ENCODE results near the gene INPP5J.

The INPP5J gene

DNA sequence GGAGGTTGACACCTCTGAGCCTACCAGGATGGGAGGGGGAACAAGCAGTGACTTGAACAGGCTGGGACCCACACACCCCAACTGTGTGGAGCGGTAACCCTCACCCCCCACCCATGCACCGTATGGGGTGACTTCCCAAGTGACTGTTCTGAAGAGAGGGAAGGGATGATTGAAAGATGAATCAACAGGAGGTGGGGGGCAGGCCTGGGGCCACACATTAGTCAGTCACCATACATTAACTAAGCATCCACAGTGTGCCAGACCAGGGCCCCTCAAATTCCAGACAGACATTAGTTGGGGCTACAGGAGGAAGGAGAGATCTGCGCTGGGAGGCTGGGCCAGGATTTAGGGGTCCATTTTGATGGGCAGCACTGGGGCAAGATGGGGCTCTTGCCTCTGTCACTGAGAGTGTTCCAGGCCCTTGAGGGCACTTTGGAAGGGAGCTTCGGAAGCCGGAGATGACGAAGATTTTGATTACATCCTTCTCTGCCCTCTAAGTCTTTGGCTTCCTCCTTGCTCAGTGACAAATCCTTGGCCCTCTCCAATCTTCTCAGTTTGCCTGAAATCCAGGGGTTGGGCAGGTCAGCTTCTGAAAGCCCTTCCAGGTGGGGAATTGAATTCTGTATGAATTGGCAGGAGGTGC is 40.7 kb upstream of the INPP5J start:
- TF ChIP-seq ZIC2 (tag by site-specific recombination; IDR thresholded peaks at IDR 0.05), result 0 out of 2 replicates have a peak, but pooled peaks have one; percentile 33
- TF ChIP-seq GLIS1 (tag by site-specific recombination; IDR thresholded peaks at IDR 0.05), result peak; percentile 28; the same call in 1 of the 2 replicates
- peak; percentile 44; the same call in 1 of the 2 replicates for TF ChIP-seq SCRT2 (tag by site-specific recombination; IDR thresholded peaks at IDR 0.05)
- TF ChIP-seq, protein P1, sequence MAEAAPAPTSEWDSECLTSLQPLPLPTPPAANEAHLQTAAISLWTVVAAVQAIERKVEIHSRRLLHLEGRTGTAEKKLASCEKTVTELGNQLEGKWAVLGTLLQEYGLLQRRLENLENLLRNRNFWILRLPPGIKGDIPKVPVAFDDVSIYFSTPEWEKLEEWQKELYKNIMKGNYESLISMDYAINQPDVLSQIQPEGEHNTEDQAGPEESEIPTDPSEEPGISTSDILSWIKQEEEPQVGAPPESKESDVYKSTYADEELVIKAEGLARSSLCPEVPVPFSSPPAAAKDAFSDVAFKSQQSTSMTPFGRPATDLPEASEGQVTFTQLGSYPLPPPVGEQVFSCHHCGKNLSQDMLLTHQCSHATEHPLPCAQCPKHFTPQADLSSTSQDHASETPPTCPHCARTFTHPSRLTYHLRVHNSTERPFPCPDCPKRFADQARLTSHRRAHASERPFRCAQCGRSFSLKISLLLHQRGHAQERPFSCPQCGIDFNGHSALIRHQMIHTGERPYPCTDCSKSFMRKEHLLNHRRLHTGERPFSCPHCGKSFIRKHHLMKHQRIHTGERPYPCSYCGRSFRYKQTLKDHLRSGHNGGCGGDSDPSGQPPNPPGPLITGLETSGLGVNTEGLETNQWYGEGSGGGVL (tag by site-specific recombination; IDR thresholded peaks at IDR 0.05), result peak; percentile 16; the same call in 1 of the 2 replicates
- no peak for TF ChIP-seq ZBTB8A (tag by site-specific recombination; IDR thresholded peaks at IDR 0.05)
- POLR2A ChIA-PET, result interaction anchor here (1.0 to 1.8 kb wide), 4 partner anchors 10 to 113 kb away, joined by 3 to 15 read pairs (median 6); partner anchors contain the start of genes MORC2 and SELENOM
- Histone ChIP-seq H3K4me3 (ENCODE audit: low read depth, low read length) (no peak overlapping the region; the same call in 1 of the 2 replicates), H3K4me1 (ENCODE audit: control insufficient read depth, insufficient read depth, low read length) (peaks cover 3% of the 10 kb centered on the region; the same call in 1 of the 2 replicates), H3K36me3 (ENCODE audit: control insufficient read depth in 2 of 2, insufficient read depth in 1 of 2, low read length in 2 of 2) (peaks cover 0 to 16% of the 10 kb centered on the region in 2 experiments; a peak in 1 of 3 replicates), H3K9me3 (ENCODE audit: control insufficient read depth, insufficient read depth, low read depth, low read length) (no peaks in the 10 kb centered on the region), H3K27ac (ENCODE audit: extremely low read depth, low read depth, low read length) (no peak overlapping the region)
- CTCF ChIA-PET, result interaction anchor here (0.5 to 3.1 kb wide), 19 partner anchors 9 to 319 kb away, joined by 3 to 14 read pairs (median 3); partner anchors contain the start of genes MORC2 and TUG1

DNA sequence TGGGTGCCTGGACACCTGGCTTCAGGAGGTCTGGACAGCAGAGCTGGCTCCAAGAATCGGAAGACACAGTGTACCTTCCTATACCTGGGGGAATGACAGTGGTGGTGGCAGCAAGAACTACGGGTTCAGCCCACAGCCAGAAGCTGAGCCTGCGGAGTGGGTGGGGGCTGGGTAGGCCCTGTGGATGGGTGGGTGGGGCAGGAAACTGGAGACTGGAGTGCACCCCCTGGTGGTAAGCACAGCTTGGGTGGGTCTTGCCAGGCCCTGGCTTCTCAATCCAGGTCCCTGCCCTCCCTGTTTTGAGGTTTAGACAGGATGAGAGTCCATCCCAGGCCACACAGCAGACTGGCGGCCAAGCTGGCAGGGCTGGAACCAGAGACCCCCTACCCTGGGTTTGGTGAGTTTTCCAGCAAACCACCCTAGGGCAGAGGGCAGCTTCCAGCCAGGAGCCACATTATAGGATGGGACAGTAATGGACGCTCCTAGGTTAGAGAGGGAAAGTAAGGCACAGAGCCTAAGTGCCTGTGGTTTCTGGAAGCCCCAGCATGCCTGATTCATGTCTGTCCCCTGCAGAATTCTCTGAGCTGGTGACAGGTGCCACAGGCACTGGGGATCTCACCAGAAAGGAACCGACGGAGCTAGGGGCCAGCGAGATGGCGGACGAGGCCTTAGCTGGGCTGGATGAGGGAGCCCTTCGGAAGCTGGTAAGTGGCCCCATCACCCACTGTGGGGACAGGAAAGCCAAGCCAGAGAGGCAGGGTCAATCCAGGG is 40.0 kb upstream of the INPP5J start:
- no peaks in the 10 kb centered on the region for H3K9me3 ChIP-seq (ENCODE audit: control insufficient read depth, insufficient read depth, low read depth, low read length)
- TF ChIP-seq, protein P2, sequence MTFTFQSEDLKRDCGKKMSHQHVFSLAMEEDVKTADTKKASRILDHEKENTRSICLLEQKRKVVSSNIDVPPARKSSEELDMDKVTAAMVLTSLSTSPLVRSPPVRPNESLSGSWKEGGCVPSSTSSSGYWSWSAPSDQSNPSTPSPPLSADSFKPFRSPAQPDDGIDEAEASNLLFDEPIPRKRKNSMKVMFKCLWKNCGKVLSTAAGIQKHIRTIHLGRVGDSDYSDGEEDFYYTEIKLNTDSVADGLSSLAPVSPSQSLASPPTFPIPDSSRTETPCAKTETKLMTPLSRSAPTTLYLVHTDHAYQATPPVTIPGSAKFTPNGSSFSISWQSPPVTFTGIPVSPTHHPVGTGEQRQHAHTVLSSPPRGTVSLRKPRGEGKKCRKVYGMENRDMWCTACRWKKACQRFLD (tag by site-specific recombination; IDR thresholded peaks at IDR 0.05), result no peak
- TF ChIP-seq, protein P3, sequence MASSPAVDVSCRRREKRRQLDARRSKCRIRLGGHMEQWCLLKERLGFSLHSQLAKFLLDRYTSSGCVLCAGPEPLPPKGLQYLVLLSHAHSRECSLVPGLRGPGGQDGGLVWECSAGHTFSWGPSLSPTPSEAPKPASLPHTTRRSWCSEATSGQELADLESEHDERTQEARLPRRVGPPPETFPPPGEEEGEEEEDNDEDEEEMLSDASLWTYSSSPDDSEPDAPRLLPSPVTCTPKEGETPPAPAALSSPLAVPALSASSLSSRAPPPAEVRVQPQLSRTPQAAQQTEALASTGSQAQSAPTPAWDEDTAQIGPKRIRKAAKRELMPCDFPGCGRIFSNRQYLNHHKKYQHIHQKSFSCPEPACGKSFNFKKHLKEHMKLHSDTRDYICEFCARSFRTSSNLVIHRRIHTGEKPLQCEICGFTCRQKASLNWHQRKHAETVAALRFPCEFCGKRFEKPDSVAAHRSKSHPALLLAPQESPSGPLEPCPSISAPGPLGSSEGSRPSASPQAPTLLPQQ (tag by site-specific recombination; IDR thresholded peaks at IDR 0.05), result no peak
- TF ChIP-seq ZBTB7A (tag by site-specific recombination; IDR thresholded peaks at IDR 0.05; ENCODE audit: low read depth), result no peak
- TF ChIP-seq ZNF596 (tag by site-specific recombination; IDR thresholded peaks at IDR 0.05), result no peak
- TF ChIP-seq ZNF544 (tag by site-specific recombination; IDR thresholded peaks at IDR 0.05), result no peak
- TF ChIP-seq, protein P4, sequence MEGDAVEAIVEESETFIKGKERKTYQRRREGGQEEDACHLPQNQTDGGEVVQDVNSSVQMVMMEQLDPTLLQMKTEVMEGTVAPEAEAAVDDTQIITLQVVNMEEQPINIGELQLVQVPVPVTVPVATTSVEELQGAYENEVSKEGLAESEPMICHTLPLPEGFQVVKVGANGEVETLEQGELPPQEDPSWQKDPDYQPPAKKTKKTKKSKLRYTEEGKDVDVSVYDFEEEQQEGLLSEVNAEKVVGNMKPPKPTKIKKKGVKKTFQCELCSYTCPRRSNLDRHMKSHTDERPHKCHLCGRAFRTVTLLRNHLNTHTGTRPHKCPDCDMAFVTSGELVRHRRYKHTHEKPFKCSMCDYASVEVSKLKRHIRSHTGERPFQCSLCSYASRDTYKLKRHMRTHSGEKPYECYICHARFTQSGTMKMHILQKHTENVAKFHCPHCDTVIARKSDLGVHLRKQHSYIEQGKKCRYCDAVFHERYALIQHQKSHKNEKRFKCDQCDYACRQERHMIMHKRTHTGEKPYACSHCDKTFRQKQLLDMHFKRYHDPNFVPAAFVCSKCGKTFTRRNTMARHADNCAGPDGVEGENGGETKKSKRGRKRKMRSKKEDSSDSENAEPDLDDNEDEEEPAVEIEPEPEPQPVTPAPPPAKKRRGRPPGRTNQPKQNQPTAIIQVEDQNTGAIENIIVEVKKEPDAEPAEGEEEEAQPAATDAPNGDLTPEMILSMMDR (tag by site-specific recombination; IDR thresholded peaks at IDR 0.05), result peak; percentile 35; the same call in 1 of the 2 replicates
- TF ChIP-seq ZNF416 (tag by site-specific recombination; IDR thresholded peaks at IDR 0.05), result no peak
- TF ChIP-seq, protein P5, sequence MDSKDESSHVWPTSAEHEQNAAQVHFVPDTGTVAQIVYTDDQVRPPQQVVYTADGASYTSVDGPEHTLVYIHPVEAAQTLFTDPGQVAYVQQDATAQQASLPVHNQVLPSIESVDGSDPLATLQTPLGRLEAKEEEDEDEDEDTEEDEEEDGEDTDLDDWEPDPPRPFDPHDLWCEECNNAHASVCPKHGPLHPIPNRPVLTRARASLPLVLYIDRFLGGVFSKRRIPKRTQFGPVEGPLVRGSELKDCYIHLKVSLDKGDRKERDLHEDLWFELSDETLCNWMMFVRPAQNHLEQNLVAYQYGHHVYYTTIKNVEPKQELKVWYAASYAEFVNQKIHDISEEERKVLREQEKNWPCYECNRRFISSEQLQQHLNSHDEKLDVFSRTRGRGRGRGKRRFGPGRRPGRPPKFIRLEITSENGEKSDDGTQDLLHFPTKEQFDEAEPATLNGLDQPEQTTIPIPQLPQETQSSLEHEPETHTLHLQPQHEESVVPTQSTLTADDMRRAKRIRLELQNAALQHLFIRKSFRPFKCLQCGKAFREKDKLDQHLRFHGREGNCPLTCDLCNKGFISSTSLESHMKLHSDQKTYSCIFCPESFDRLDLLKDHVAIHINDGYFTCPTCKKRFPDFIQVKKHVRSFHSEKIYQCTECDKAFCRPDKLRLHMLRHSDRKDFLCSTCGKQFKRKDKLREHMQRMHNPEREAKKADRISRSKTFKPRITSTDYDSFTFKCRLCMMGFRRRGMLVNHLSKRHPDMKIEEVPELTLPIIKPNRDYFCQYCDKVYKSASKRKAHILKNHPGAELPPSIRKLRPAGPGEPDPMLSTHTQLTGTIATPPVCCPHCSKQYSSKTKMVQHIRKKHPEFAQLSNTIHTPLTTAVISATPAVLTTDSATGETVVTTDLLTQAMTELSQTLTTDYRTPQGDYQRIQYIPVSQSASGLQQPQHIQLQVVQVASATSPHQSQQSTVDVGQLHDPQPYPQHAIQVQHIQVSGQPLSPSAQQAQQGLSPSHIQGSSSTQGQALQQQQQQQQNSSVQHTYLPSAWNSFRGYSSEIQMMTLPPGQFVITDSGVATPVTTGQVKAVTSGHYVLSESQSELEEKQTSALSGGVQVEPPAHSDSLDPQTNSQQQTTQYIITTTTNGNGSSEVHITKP (tag by site-specific recombination; IDR thresholded peaks at IDR 0.05), result no peak
- peak; percentile 71 for TF ChIP-seq KLF1 (tag by site-specific recombination; IDR thresholded peaks at IDR 0.05)
- peak; percentile 49; the same call in 1 of the 2 replicates for TF ChIP-seq KLF16 (tag by site-specific recombination; IDR thresholded peaks at IDR 0.05)
- TF ChIP-seq KLF9 (tag by site-specific recombination; IDR thresholded peaks at IDR 0.05; ENCODE audit: low read depth), result peak; percentile 66
- no peak for TF ChIP-seq SP2 (tag by site-specific recombination; IDR thresholded peaks at IDR 0.05)
- no peak for TF ChIP-seq ZNF514 (tag by site-specific recombination; IDR thresholded peaks at IDR 0.05)
- TF ChIP-seq EGR2 (tag by site-specific recombination; IDR thresholded peaks at IDR 0.05; ENCODE audit: low read depth), result peak; percentile 75
- TF ChIP-seq ZFHX2 (tag by site-specific recombination; conservative IDR thresholded peaks at IDR 0.05), result peak; percentile 73
- POLR2A ChIA-PET, result interaction anchor here (0.7 to 1.4 kb wide), 4 partner anchors 10 to 114 kb away, joined by 3 to 7 read pairs (median 4); partner anchors contain the start of genes MORC2 and SELENOM
- peaks cover 0 to 21% of the 10 kb centered on the region in 2 experiments; a peak in 1 of 3 replicates for H3K36me3 ChIP-seq (ENCODE audit: control insufficient read depth in 2 of 2, insufficient read depth in 1 of 2, low read length in 2 of 2)
- H3K4me3 ChIP-seq (ENCODE audit: low read depth, low read length), result no peak overlapping the region
- CTCF ChIA-PET, result interaction anchor here (0.5 to 3.1 kb wide), 26 partner anchors 9 to 320 kb away, joined by 3 to 14 read pairs (median 3); partner anchors contain the start of genes MORC2, RNF185 and TUG1
- H3K4me1 ChIP-seq (ENCODE audit: control insufficient read depth, insufficient read depth, low read length), result peaks cover 3% of the 10 kb centered on the region; the same call in 1 of the 2 replicates
- H3K27ac ChIP-seq (ENCODE audit: extremely low read depth, low read depth, low read length), result no peak overlapping the region

All from HEK293 (cell line).